Measurements from ENCODE around the gene DES. TPM values are rescaled to one million over a fixed set of nuclear protein-coding genes. Genes with fewer than 3 reads are reported as not detected.

DES gene
- total RNA-seq, 5 donors from 2014 or later (not counting 1 experiment from before 2014, with no cell fraction given) = 0.98 to 1.3 (median 1.3) TPM; not detected in 2

GRCh38 chr2:219384083-219384713 is 34.0 kb upstream of the DES start:
- WGBS (ENCODE audit: insufficient coverage) = 82% methylated on average over 12 of the region's 15 CpGs
- Mint-ChIP-seq H3K27ac (no peak overlapping the region), H3K36me3 (peaks cover 40% of the 10 kb centered on the region), H3K4me3 (no peak overlapping the region), H3K4me1 (peaks cover 6 to 34% (median 28%) of the 10 kb centered on the region in 3 donors), H3K27me3 (no peaks in the 10 kb centered on the region), H3K9me3 (no peaks in the 10 kb centered on the region)
- Histone ChIP-seq H3K4me3 (ENCODE audit: control insufficient read depth in 1 of 2, extremely low read depth in 1 of 2, low read length in 1 of 2) (no peak overlapping the region), H3K36me3 (ENCODE audit: control insufficient read depth in 2 of 2, extremely low read depth in 1 of 2, insufficient read depth in 1 of 2, low read length in 1 of 2) (peaks cover 10 to 59% of the 10 kb centered on the region in 2 donors), H3K4me1 (ENCODE audit: control insufficient read depth in 1 of 2, extremely low read depth in 1 of 2, insufficient read depth in 2 of 2, low read length in 2 of 2) (peaks cover 5 to 23% of the 10 kb centered on the region in 2 experiments), H3K27ac (ENCODE audit: low read length) (no peak overlapping the region), H3K27me3 (replicated peaks in 1 of 2; ENCODE audit: control insufficient read depth in 2 of 2, extremely low read depth in 1 of 2, insufficient read depth in 2 of 2, low read length in 1 of 2) (no peaks in the 10 kb centered on the region), H3K9me3 (no peaks in the 10 kb centered on the region)
- ATAC-seq (replicated peaks in 1 of 4) (no peak), DNase-seq (no peak)
- CTCF ChIA-PET = no interaction called here
- POLR2A ChIA-PET = no interaction called here

DNA sequence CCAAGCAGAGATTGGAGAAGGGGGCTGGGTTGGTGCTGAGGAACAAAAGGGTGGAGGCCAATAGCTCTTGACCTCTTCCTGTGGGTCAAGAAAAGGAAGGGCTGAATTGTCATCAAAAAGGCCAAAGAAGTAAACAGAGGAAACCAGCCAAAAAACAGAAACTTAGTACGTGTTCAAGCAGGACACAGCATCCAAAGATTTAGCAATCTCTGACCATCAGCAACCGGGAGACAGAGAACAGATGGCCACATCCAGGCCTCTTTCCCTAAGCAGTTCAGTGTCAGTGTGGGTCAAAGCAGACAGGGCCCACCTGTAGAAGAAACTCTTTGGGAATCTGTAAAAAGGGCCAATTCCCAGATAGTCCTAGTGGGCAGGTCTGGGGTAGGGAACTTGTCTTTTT is 33.3 kb upstream of the DES start:
- Mint-ChIP-seq H3K9me3 (no peaks in the 10 kb centered on the region), H3K4me3 (peak overlapping the region in 2 of 3 donors; percentile 47 to 94), H3K4me1 (peaks cover 6 to 34% (median 28%) of the 10 kb centered on the region in 3 donors), H3K27me3 (no peaks in the 10 kb centered on the region), H3K36me3 (peaks cover 40% of the 10 kb centered on the region), H3K27ac (no peak overlapping the region)
- CTCF ChIA-PET = no interaction called here
- Histone ChIP-seq H3K9me3 (no peaks in the 10 kb centered on the region), H3K4me1 (ENCODE audit: control insufficient read depth in 1 of 2, extremely low read depth in 1 of 2, insufficient read depth in 2 of 2, low read length in 2 of 2) (peaks cover 5 to 23% of the 10 kb centered on the region in 2 experiments), H3K27me3 (replicated peaks in 1 of 2; ENCODE audit: control insufficient read depth in 2 of 2, extremely low read depth in 1 of 2, insufficient read depth in 2 of 2, low read length in 1 of 2) (no peaks in the 10 kb centered on the region), H3K36me3 (ENCODE audit: control insufficient read depth in 2 of 2, extremely low read depth in 1 of 2, insufficient read depth in 1 of 2, low read length in 1 of 2) (peaks cover 10 to 59% of the 10 kb centered on the region in 2 donors), H3K4me3 (ENCODE audit: control insufficient read depth in 1 of 2, extremely low read depth in 1 of 2, low read length in 1 of 2) (no peak overlapping the region), H3K27ac (ENCODE audit: low read length) (no peak overlapping the region)
- POLR2A ChIA-PET = interaction anchor here in 1 of 2 donors (0.5 kb wide), 1 partner anchor 213 kb away, joined by 4 read pairs; the partner anchor contains the start of gene STK11IP
- WGBS (ENCODE audit: insufficient coverage) = 100% methylated on average over 1 of the region's 2 CpGs
- ATAC-seq (replicated peaks in 1 of 4) = no peak
- DNase-seq = no peak

GRCh38 chr2:219385958-219386520 is 32.1 kb upstream of the DES start:
- Mint-ChIP-seq H3K36me3 (peaks cover 36% of the 10 kb centered on the region), H3K27me3 (no peaks in the 10 kb centered on the region), H3K4me3 (peak overlapping the region; percentile 91 to 94 (median 93)), H3K27ac (no peak overlapping the region), H3K9me3 (no peaks in the 10 kb centered on the region), H3K4me1 (peaks cover 6 to 34% (median 28%) of the 10 kb centered on the region in 3 donors)
- Histone ChIP-seq H3K27ac (ENCODE audit: low read length) (no peak overlapping the region), H3K36me3 (ENCODE audit: control insufficient read depth in 2 of 2, extremely low read depth in 1 of 2, insufficient read depth in 1 of 2, low read length in 1 of 2) (peaks cover 10 to 49% of the 10 kb centered on the region in 2 donors), H3K4me1 (ENCODE audit: control insufficient read depth in 1 of 2, extremely low read depth in 1 of 2, insufficient read depth in 2 of 2, low read length in 2 of 2) (peaks cover 5 to 23% of the 10 kb centered on the region in 2 experiments), H3K4me3 (ENCODE audit: control insufficient read depth in 1 of 2, extremely low read depth in 1 of 2, low read length in 1 of 2) (no peak overlapping the region), H3K27me3 (replicated peaks in 1 of 2; ENCODE audit: control insufficient read depth in 2 of 2, extremely low read depth in 1 of 2, insufficient read depth in 2 of 2, low read length in 1 of 2) (no peaks in the 10 kb centered on the region), H3K9me3 (no peaks in the 10 kb centered on the region)
- 96% methylated on average over 13 of the region's 19 CpGs for WGBS (ENCODE audit: insufficient coverage)
- ChIA-PET POLR2A (no interaction called here), CTCF (interaction anchor here in 1 of 2 donors (0.7 kb wide), 1 partner anchor 155 kb away, joined by 5 read pairs; no protein-coding TSS in a partner anchor)
- ATAC-seq (replicated peaks in 1 of 4) (no peak), DNase-seq (no peak)

DNA sequence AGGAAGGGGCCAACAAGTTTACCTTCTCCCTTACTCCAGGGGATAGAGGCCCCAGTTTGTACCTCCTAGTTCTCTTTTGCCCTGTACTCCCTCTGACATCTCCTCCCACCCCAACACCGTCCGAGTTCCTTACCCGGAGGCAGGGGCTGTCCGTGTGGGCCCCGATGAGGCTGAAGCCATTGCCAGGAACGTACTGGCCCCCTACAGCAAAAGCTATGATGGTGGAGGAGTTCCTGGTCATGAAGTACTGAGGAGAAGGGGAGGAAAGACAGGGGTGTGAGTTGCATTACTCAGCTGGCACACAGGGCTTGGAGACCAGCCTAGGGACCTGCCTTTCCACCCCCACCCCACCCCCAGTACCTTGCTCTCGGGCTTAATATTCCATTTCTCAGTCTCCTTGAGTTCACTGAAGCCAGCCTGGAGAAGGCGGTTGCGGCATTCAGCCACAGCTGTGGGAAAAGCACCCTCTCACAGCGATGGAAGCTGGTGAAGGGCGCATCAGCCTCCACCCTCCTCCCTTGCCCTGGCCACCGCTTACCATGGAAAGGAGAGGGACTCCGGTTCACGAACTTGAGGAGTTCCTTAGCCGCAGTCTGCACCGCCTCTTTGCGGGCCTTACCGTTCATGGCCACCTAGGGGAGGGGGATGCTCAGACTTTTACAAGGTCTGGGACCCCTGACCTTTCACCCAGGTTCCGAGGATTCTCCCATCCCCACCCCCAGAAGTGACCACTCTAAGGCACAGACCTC is 31.5 kb upstream of the DES start:
- H3K27ac Mint-ChIP-seq = peak overlapping the region; percentile 95 to 97
- ChIA-PET CTCF (interaction anchor here (0.6 to 0.7 kb wide), 4 partner anchors 15 to 155 kb away, joined by 3 to 9 read pairs (median 6); no protein-coding TSS in a partner anchor), POLR2A (interaction anchor here in 1 of 2 donors (0.6 kb wide), 1 partner anchor 156 kb away, joined by 3 read pairs; no protein-coding TSS in a partner anchor)
- ATAC-seq (replicated peaks in 1 of 4) (no peak), DNase-seq (peak in 5 of 35 experiments; percentile 3 to 33 (median 10))
- H3K9me3 Mint-ChIP-seq = no peaks in the 10 kb centered on the region
- WGBS (ENCODE audit: insufficient coverage) = no CpG with 5 or more reads among the region's 19 CpGs
- H3K4me3 Mint-ChIP-seq = peak overlapping the region; percentile 91 to 94 (median 93)
- peak overlapping the region; percentile 74 to 98 for H3K4me3 ChIP-seq (ENCODE audit: control insufficient read depth in 1 of 2, extremely low read depth in 1 of 2, low read length in 1 of 2)
- H3K27ac ChIP-seq (ENCODE audit: low read length) = peak overlapping the region; percentile 97
- H3K4me1 Mint-ChIP-seq = peaks cover 6 to 34% (median 28%) of the 10 kb centered on the region in 3 donors
- H3K36me3 Mint-ChIP-seq = peaks cover 29% of the 10 kb centered on the region
- H3K27me3 Mint-ChIP-seq = no peaks in the 10 kb centered on the region
- H3K9me3 ChIP-seq = no peaks in the 10 kb centered on the region
- no peaks in the 10 kb centered on the region for H3K27me3 ChIP-seq (replicated peaks in 1 of 2; ENCODE audit: control insufficient read depth in 2 of 2, extremely low read depth in 1 of 2, insufficient read depth in 2 of 2, low read length in 1 of 2)
- peaks cover 10 to 42% of the 10 kb centered on the region in 2 donors for H3K36me3 ChIP-seq (ENCODE audit: control insufficient read depth in 2 of 2, extremely low read depth in 1 of 2, insufficient read depth in 1 of 2, low read length in 1 of 2)
- peaks cover 5 to 23% of the 10 kb centered on the region in 2 experiments for H3K4me1 ChIP-seq (ENCODE audit: control insufficient read depth in 1 of 2, extremely low read depth in 1 of 2, insufficient read depth in 2 of 2, low read length in 2 of 2)

GRCh38 chr2:219387306-219388120 is 30.7 kb upstream of the DES start, which contains the start of gene DNPEP:
Gene DNPEP (minus strand): TSS chr2:219387912. CDS start chr2:219387794, 118 bp downstream.
- Histone ChIP-seq H3K9me3 (no peaks in the 10 kb centered on the region), H3K4me1 (ENCODE audit: control insufficient read depth in 1 of 2, extremely low read depth in 1 of 2, insufficient read depth in 2 of 2, low read length in 2 of 2) (peaks cover 5 to 23% of the 10 kb centered on the region in 2 experiments), H3K36me3 (ENCODE audit: control insufficient read depth in 2 of 2, extremely low read depth in 1 of 2, insufficient read depth in 1 of 2, low read length in 1 of 2) (peaks cover 10 to 38% of the 10 kb centered on the region in 2 donors), H3K27me3 (replicated peaks in 1 of 2; ENCODE audit: control insufficient read depth in 2 of 2, extremely low read depth in 1 of 2, insufficient read depth in 2 of 2, low read length in 1 of 2) (no peaks in the 10 kb centered on the region), H3K4me3 (ENCODE audit: control insufficient read depth in 1 of 2, extremely low read depth in 1 of 2, low read length in 1 of 2) (peak within 1 kb of the TSS; percentile 74 to 98), H3K27ac (ENCODE audit: low read length) (peak within 1 kb of the TSS; percentile 97)
- ATAC-seq (replicated peaks in 1 of 4) = peak; percentile 54 to 67 (median 63)
- H3K27me3 Mint-ChIP-seq = no peaks in the 10 kb centered on the region
- CTCF ChIA-PET = interaction anchor here (0.6 to 2.0 kb wide), 11 partner anchors 15 to 1083 kb away, joined by 3 to 9 read pairs (median 5); partner anchors contain the start of genes BCS1L (in 1 of the 2), GMPPA (in 1 of the 2), TTLL4 (in 1 of the 2) and ZNF142 (in 1 of the 2)
- WGBS (ENCODE audit: insufficient coverage) = 0% methylated on average over 51 of the region's 76 CpGs
- no peaks in the 10 kb centered on the region for H3K9me3 Mint-ChIP-seq
- H3K36me3 Mint-ChIP-seq = peaks cover 21% of the 10 kb centered on the region
- DNase-seq = peak in 26 of 35 experiments; percentile 50 to 97 (median 92)
- POLR2A ChIA-PET = interaction anchor here (0.5 to 0.8 kb wide), 11 partner anchors 42 to 1117 kb away, joined by 3 to 10 read pairs (median 3); partner anchors contain the start of genes AAMP (in 1 of the 2), ANKZF1 (in 1 of the 2), GMPPA (in 1 of the 2) and PNKD (in 1 of the 2)
- H3K4me1 Mint-ChIP-seq = peaks cover 6 to 34% (median 28%) of the 10 kb centered on the region in 3 donors
- peak within 1 kb of the TSS; percentile 95 to 97 for H3K27ac Mint-ChIP-seq
- peak within 1 kb of the TSS; percentile 91 to 94 (median 93) for H3K4me3 Mint-ChIP-seq

All from T-cell (primary cell).